ENCODE results near the gene C17orf58.
"Not testable (repeated sequence)": the region's sequence is repeated elsewhere in the genome, so short reads cannot be mapped to it uniquely, and the experiment has no call there.

C17orf58 gene

DNA sequence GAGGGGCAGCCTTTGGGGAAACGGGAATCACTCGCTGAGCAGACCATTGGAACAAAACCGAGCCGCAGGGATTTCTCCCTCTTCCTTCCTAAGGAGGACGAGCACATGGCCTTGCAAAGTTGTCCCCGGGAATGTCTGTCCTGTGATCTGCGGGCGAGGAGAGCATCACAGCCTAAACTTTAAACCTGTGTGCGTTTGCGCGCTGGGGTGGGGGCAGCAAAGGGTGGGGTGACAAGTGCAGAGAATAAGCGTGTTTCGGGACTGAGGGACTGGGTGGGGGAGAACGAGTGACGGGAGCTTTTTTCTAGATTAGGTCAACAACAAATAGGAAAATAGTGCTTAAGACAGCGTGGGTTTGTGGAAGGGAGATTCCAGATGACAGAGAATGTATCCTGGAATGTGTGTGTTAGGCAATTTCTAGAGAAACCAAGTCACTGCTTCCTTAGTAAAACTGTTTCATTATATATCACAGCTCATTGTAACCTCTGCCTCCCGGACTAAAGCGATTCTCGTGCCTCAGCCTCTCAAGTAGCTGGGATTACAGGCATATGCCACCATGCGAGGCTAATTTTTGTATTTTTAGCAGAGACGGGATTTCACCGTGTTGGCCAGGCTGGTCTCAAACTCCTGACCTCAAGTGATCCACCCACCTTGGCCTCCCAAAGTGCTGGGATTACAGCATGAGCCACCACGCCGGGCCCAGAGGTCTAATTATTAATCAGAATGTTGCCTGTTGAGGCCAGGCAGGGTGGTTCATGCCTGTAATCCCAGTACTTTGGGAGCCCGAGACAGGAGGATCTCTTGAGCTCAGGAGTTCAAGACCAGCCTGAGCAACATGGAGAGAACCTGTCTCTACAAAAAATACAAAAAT is at the start of gene C17orf58:
C17orf58 (minus strand) TSS at position 169 of the 871 bp plus-strand sequence. CDS start 271 bp downstream, outside the sequence.
- peak in 1 of 4 experiments; percentile 14 for DNase-seq (ENCODE audit: low read depth in 4 of 4, low spot score in 1 of 4)

DNA sequence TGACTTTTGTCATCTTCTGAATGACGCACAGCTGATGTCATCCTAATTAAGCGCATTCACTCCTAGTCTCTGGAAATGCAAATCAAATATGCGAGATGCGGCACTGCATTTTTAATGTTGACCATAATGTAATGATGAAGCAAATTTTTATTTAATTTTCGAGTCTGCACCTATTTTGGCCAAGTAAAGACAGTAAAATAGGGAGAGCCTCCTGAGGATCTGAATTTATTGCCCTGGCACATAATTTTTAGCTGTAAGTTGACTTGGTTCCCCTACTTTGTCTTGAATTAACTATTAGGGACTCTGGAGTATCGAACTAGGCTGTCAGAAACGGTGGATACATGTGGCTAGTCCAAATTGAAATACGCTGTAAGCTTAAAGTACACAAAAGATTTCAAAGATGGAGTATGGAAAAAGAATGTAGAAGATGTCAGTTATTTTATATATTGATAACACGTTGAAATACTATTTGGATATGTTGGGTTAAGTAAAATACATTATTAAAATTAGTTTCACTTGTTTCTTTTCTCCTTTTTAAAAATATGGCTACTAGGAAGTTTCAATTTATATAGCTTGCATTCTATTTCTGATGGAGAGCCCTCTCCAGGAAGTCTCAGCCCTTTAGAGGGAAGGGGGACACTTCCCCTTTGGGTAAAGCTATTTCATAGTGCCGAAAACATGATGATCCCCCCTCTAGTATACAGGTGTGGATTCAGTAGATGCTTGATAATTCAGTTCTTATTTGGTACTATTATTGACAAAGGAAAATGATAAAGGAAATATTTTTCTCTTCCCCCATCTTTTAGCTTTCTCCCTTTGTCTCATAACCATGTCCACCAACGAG is 40.3 kb upstream of the C17orf58 start:
- DNase-seq (ENCODE audit: low read depth in 4 of 4, low spot score in 1 of 4): no peak

DNA sequence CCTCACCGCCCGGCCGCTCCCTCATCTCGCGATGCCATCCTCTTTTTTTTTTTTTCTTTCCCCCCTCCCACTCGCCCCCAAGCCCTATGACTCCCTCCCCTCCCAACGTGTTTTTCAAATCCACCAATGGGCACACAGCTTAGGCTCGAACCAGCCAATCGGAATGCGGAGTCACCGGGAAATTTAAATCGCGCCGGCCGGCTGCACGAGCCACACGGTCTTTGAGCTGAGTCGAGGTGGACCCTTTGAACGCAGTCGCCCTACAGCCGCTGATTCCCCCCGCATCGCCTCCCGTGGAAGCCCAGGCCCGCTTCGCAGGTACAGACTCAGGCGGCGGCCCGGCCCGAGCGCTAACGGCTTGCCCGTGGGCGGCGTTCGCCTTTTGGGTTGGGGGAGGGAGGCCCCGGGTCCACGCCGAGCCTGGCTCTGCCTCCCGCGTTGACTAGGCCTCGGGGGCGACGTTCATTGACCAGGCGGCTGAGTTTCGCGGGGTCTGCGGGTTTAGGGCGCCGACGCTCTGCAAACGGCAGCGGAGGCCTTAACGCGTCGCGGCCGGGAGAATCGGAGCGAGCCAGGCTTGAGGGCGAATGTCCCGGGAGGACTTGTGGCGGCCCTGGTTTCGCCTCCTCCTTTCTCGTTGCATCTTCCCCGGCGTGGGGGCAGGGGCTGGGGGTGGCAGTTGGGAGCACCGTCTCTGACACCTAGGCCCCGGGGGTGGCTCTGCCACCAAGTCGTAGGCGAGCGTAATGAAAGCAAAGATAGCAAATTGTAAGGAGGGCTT is 39.4 kb upstream of the C17orf58 start, which contains the start of gene KPNA2:
KPNA2 (plus strand) TSS at position 213 of the 781 bp plus-strand sequence. CDS start 1,398 bp downstream, outside the sequence.
- peak; percentile 75 to 87 (median 82) for DNase-seq (ENCODE audit: low read depth in 4 of 4, low spot score in 1 of 4)

DNA sequence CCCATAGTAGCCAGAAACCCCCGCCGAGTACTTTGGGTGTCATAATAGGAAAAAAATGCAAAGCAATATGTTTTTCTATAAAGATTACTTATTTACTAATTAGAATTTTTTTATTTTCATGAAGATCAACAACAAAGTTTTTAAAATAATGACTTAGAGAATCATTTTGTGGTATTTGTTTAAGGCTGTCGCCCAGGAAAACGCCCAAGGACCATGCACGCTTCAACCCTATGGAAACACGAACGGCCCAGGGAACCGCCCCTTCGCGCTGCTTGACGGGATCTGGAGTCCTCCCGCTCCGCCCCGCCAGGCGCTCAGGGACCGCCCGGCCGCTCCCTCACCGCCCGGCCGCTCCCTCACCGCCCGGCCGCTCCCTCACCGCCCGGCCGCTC is 38.9 kb upstream of the C17orf58 start:
- DNase-seq (ENCODE audit: low read depth in 4 of 4, low spot score in 1 of 4): peak; percentile 60 to 91 (median 86)

DNA sequence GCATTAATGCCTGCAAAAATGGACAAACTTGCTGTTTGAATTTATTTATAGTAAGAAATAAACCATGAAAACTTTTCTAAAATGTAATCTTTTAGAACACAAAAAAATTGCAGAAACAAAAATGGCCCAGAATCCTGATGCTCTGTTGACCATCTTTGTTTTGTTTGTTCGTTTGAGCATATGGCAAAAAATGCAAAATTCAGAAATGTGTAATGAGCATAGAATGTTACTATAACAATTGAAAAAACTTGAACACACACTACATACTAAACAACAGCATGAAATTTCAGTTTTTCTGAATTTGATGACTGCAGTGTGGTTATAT is 38.1 kb upstream of the C17orf58 start:
- DNase-seq (ENCODE audit: low read depth in 4 of 4, low spot score in 1 of 4): no peak

DNA sequence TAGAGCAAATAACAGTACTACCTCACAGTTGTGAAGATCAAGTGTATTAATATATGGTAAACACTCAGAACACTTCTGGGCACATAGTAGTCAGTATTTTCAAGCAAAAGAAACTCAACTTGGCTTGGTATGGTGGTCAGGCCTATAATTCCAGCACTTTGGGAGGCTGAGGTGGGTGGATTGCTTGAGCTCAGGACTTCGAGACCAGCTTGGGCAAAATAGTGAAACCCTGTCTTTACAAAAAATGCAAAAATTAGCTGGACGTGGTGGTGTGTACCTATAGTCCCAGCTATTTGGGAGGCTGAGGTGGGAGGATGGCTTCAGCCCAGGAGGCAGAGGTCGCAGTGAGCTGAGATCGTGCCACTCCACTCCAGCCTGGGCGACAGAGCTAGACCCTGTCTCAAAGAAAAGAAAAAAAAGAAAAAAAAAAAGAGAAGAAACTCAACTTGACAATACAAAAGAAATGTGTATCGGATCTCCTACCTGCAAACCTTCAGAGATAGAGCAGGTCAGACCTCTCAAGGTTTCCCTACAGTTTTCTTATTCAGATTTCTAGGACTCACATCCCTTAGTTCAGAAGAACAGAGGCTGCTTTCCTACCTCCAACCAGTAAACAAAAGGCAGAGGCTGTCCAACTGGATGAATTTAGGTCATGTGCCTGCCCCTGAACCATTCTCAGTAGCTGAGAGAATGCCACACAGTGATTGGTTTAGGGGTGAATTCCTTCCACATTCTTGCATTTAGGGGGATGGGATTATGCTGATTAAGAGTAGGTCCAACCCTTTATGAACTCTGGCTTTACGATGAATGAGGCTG is 37.6 kb upstream of the C17orf58 start:
- no peak for DNase-seq (ENCODE audit: low read depth in 4 of 4, low spot score in 1 of 4)

DNA sequence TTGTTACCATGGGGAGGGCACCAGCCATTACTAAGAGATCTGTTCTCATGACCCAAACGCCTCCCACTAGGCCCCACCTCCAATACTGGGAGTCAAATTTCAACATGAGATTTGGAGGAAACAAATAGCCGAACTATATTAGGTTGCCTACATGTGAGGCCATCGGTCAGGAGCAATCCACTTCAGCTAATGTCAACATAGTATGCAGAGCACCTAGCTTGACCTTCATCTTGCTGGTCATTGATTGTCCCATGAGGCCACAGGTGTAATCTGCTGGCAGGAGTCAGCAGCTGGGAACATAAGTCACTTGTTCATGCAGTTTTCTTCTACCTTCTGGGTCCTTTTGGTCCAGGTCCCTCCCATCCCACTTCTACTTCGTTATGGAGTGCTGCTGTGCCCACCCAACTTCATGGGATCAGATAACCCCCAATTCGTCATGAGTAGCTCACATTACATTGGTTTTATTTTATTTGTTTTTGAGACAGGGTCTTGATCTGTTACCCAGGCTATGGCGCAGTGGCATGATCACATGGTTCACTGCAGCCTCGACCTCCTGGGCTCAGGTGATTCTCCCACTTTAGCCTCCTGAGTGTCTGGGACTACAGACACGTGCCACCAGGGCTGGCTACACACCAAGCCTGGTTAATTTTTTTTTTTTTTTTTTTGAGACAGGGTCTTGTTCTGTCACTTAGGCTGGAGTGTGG is 33.4 kb upstream of the C17orf58 start:
- DNase-seq (ENCODE audit: low read depth in 4 of 4, low spot score in 1 of 4): no peak

DNA sequence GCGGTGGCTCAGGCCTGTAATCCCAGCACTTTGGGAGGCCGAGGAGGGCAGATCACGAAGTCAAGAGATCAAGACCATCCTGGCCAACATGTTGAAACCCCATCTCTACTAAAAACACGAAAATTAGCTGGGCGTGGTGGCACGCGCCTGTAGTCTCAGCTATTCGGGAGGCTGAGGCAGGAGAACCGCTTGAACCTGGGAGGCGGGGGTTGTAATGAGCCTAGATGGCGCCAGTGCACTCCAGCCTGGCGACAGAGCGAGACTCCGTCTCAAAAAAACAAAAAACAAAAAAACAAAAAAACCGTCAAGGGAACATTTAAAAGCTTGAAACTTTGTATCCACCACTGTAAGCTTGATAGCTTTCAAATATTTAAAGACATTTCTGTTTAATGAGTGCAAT is 26.3 kb upstream of the C17orf58 start:
- DNase-seq (ENCODE audit: low read depth in 4 of 4, low spot score in 1 of 4): not testable (repeated sequence)

DNA sequence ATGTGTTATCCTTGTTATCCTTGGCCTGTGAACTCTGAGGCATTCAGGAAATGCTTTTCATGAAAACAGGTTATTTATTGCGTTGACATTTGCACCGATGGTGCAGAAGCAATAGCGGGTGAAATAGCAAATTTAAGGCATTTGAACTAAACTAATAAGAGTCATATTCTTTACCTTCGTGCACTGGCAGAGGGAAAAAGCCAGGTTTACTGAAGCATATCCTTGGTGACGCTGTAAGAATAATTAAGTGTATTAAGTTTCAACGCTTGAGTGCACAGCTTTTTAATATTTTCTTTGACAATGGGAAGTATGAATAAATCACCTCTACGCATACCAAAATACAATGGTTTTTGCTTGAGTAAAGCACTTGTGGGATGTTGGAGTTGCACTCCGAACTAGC is 25.7 kb upstream of the C17orf58 start:
- no peak for DNase-seq (ENCODE audit: low read depth in 4 of 4, low spot score in 1 of 4)

DNA sequence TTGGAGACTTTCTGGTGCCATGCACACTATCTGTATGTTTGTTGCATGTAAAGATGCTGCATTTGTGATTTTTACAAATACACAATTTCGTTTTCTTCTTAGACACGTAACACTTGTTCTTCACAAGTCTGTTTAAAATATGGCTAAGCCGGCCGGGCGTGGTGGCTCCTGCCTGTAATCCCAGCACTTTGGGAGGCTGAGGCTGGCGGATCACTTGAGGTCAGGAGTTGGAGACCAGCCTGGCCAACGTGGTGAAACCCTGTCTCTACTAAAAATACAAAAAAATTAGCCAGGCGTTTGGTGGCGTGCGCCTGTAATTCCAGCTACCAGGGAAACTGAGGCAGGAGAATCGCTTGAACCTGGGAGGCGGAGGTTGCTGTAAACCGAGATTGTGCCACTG is 24.5 kb upstream of the C17orf58 start:
- not testable (repeated sequence) for DNase-seq (ENCODE audit: low read depth in 4 of 4, low spot score in 1 of 4)

DNA sequence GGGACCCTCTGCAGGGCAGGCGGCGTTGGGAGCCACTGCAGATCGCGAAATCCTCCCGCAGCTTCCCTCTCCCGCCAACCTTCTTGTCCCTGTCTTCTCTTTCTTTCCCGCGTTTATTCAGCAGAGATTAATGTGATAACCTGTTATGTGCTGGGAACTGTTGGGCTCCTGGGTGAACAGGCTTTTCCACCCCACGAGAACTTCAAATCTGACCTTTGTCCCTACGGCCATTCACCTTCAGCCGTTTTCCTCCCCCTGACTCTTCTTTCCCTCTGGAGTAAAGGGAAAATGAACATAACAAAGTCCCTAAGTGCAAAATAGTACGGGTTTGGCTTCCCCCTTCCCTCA is 24.1 kb upstream of the C17orf58 start:
- no peak for DNase-seq (ENCODE audit: low read depth in 4 of 4, low spot score in 1 of 4)

DNA sequence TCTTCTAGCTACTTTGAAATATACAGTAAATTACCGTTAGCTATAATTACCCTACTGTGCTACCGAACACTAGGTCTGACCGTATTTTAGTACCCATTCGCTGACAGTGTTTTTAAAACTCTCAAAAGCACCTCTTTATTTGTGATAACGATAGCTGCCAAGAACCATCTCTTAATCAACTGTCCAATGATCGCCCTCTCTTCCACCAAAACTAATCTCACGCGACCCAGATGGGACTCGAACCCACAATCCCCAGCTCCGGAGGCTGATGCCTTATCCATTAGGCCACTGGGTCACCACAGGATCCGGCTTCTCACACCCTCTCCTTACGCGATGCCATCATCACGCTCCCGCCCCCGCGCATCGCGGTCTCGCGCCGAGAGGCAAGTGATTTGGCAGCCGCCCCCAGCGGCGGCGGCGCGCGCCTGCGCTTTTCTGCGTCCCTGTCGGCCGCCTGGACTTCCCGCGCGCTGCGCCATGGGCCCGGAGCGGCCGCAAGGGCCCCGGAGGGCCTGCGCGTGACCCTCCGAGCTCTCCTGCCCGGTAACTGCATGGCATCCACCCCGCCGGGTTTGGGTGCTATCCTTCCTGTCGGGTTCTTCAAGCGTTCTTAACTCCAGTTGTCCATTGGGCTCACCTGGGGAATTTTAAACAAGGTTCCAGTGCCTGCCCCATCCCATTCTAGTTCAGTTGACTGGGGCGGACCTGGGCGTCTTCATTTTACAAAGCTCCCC is 23.6 kb upstream of the C17orf58 start:
- peak; percentile 96 to 99 (median 98) for DNase-seq (ENCODE audit: low read depth in 4 of 4, low spot score in 1 of 4)

DNA sequence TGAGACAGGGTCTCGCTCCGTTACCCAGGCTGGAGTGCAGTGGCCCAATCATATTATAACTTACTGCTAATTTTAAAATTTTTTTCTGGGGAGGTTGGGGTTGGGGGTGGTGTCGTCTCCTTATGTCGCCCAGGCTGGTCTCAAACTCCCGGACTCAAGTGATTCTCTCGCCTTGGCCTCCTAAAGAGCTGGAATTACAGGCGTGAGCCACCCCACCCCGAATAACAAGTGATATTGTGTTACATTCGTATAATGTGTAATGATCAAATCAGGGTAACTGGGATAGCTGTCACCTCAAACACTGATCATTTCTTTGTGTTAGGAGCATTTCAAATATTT is 23.0 kb upstream of the C17orf58 start:
- DNase-seq (ENCODE audit: low read depth in 4 of 4, low spot score in 1 of 4): no peak

DNA sequence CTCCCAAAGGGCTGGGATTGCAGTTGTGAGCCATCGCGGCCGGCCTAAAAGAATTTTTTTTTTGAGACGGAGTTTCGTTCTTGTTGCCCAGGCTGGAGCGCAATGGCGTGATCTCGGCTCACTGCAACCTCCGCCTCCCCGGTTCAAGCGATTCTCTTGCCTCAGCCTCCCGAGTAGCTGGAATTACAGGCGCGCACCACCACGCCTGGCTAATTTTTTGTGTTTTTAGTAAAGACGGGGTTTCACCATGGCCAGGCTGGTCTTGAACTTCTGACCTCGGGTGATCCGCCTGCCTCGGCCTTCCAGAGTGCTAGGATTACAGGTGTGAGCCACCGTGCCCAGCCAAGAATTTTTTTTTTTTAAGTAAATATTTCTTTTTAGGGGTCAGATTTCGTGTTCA is 22.2 kb upstream of the C17orf58 start:
- DNase-seq (ENCODE audit: low read depth in 4 of 4, low spot score in 1 of 4): not testable (repeated sequence)

DNA sequence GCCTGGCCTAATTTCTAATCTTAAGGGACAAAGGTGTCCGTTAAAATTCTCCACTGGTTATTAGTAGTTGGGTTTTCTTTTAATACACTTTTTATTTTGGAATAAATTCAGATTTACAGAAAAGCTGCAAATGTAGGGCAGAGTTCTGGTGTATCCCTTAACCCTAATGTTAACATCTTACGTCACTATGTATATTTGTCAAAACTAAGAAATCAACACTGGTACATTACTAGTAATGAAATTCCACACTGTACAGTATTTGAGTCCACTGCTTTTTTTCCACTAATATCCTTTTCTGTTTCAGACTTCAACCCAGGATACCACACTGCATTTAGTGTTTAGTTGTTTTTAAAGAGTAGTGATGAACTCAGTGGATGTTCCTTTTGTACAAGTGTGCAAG is 20.6 kb upstream of the C17orf58 start:
- DNase-seq (ENCODE audit: low read depth in 4 of 4, low spot score in 1 of 4): no peak

DNA sequence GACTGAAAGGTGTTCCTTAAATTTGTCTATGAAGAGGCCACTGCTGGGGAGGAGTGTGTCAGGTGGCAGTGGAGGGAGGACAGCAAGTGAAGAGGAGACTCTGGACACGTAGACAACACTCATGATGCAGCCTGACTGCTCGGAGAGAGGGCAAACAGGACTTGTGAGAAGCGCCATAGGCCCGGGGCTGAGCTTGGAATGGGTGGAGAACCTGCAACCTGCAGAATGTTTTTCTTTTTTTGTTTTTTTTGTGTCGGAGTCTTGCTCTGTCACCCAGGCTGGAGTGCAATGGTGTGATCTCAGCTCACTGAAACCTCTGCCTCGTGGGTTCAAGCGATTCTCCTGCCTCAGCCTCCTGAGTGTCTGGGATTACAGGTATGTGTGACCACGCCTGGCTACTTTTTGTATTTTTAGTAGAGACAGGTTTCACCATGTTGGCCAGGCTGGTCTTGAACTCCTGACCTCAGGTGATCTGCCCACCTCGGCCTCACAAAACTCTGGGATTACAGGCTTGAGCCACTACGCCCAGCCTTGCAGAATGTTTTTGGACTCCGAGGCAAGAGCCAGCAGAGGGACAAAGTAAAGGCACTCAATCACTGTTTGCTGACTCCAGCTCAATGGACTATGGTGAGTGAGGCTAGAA is 18.9 kb upstream of the C17orf58 start:
- no peak for DNase-seq (ENCODE audit: low read depth in 4 of 4, low spot score in 1 of 4)

DNA sequence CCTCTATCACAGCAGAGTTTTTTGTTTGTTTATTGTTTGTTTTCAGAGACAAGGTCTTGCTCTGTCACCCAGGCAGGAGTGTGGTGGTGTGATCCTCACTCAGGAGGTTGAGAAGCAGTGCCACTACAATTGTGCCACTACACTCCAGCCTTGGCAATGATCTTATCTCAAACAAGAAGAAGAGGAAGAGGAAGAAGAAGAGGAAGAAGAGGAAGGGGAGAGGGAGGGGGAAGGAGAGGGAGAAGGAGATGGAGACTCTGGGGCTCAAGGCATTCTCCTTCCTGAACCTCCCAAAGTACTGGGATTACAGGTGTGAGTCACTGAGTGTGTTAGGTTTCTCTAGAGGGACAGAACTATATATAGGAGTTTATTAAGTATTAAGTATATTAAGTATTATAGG is 17.1 kb upstream of the C17orf58 start:
- DNase-seq (ENCODE audit: low read depth in 4 of 4, low spot score in 1 of 4): no peak

DNA sequence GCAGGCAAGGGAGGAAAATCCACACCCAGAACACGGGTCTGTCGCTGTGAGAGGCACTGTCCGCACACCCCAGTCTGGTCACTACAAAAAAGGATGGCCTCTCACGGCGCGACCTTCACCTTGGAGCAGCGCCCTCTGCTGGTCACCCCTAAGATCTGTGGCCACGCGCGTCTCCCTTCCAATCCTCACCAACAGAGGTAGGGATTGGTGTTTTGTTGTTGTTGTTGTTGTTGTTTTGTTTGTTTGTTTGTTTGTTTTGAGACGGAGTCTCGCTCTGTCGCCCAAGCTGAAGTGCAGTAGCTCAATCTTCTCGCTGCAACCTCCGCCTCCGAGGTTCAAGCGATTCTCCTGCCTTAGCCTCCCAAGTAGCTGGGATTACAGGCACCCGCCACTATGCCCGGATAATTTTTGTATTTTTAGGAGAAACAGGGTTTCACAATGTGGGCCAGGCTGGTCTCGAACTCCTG is 15.0 kb upstream of the C17orf58 start:
- peak in 3 of 4 experiments; percentile 43 to 52 (median 44) for DNase-seq (ENCODE audit: low read depth in 4 of 4, low spot score in 1 of 4)

DNA sequence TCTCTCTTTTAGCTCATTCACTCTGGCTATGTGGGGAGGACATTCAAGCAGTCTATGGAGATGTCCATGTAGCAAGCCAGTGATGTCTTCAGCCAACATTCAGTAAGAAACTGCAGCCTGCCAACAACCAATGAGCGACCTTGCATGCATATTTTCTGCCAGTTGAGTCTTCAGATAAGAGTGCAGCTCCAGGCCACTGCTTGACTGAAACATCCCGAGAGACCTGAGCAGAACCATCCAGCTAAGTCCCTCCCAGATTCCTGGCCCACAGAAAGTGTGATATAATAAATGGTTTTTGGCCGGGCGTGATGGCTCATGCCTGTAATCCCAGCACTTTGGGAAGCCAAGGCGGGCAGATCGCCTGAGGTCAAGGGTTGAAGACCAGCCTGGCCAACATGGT is 10.5 kb upstream of the C17orf58 start:
- no peak for DNase-seq (ENCODE audit: low read depth in 4 of 4, low spot score in 1 of 4)

Measured in stimulated activated CD4-positive, alpha-beta T cell treated with anti-CD3 and anti-CD28 coated beads, Interleukin-1b, Interleukin-23, amount 100 ng/mL, for 24 hours (primary cell).